Small intestine (tissue), 7 donors: ENCODE data around the gene TCHHL1. TPM values are rescaled to one million over a fixed set of nuclear protein-coding genes. Genes with fewer than 3 reads are reported as not detected.

Experiments
- DNase-seq, 2 donors: peaks; one replicate each; pipeline versions ENCODE4 v3.0.0 to v3.0.0-alpha.2; 2013
- FAIRE-seq: peaks from 2 replicates; lab custom pipeline; 2012; peaks lifted over from hg19 to GRCh38; lab: Jason Lieb, UNC
- H3K27ac ChIP-seq, 3 donors: one replicate each; pipeline ENCODE4 v1.5.1; 2013; ENCODE audit warnings: low read length in 2 of 3, mild to moderate bottlenecking in 2 of 3, control low read depth in 1 of 3, inconsistent platforms in 1 of 3, low read depth in 1 of 3, moderate library complexity in 1 of 3
- H3K27me3 ChIP-seq, 3 donors: one replicate each; pipeline ENCODE4 v1.6.1; 2013; ENCODE audit warnings: low read length in 3 of 3, inconsistent platforms in 1 of 3; ENCODE audit not compliant: control insufficient read depth in 3 of 3, insufficient read depth in 3 of 3
- H3K36me3 ChIP-seq, 3 donors: one replicate each; pipeline ENCODE4 v1.6.1; 2013; ENCODE audit warnings: low read length in 3 of 3, inconsistent platforms in 1 of 3, low read depth in 1 of 3, mild to moderate bottlenecking in 1 of 3, moderate library complexity in 1 of 3; ENCODE audit not compliant: control insufficient read depth in 3 of 3, insufficient read depth in 2 of 3
- H3K4me1 ChIP-seq, 3 donors: one replicate each; pipeline ENCODE4 v1.6.1; 2013; ENCODE audit warnings: low read length in 2 of 3, inconsistent platforms in 1 of 3, low read depth in 1 of 3, mild to moderate bottlenecking in 1 of 3, moderate library complexity in 1 of 3; ENCODE audit not compliant: control insufficient read depth in 3 of 3, insufficient read depth in 2 of 3
- H3K4me3 ChIP-seq, 3 donors: one replicate each; pipeline ENCODE4 v1.5.1; 2013; ENCODE audit warnings: low read length in 3 of 3, control low read depth in 1 of 3, inconsistent platforms in 1 of 3, low read depth in 1 of 3, mild to moderate bottlenecking in 1 of 3, moderate library complexity in 1 of 3
- H3K9me3 ChIP-seq, 2 donors: one replicate each; pipeline ENCODE4 v1.6.1; 2013; ENCODE audit warnings: low read depth in 1 of 2, low read length in 1 of 2; ENCODE audit not compliant: control insufficient read depth in 2 of 2, insufficient read depth in 1 of 2
- WGBS, 3 donors: extraction: QIAGEN DNeasy Blood & Tissue Kit; methylation state at CpG; one replicate each; pipeline ENCODE4 v1.1.7; 2013; 5-methylcytosine and 5-hydroxymethylcytosine counted together
- polyA plus RNA-seq, 4 donors: library from polyadenylated mRNA; stranded (reverse) in 3 of 4; unstranded in 1 of 4; fragments of 200-250 nt in 3 of 4; fragments of 120-200 nt in 1 of 4; gene quantifications; one replicate each; pipeline versions ENCODE4 v1.2.1 to v1.2.3, GENCODE V29; 2013
- donor health status: healthy with polysubstance abuse.
- donor health status: control.
- donor health status: control.
- donor health status: Bipolar disorder and iron deficiency.
- donor health status: healthy.

TCHHL1 gene
- polyA plus RNA-seq, 4 donors: not detected

DNA sequence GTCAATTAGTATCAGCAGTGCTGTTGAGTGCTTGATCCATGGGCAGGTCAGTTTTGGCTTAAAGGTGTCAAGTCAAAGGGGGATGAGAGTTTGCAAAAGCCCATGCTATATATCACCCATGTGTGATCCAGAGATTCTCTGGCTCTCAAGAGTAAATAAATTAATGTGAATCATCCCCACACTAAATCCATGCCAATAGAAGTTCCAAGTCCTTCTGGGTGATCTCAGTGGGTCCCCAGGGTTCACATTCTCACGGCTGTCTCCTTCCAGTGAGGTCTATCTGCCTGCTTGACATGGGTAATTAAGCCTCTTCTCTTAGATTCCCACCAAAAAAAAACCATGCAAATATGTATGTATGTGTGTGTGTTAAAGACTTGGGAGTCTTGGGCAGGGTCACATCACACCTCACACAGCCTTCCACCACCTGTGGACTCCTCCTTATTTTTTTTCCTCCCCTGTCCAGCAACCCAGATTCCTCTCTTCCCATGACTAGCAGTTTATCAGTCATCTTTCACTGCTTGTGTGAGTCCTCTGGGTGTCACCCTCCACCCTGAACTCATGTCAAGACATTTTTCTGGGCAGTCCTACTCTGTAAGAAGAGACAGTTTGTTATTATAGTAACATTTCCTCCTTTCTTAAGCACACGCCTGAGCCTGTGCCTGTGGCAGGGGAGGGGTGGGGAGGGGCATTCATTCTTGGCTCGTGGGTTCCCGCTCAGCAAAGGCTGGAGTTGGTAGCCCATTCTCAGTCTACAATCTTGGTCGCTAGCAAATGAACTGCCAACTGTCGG lies 37.8 kb downstream of the TCHHL1 start:
- H3K4me3 ChIP-seq: no peak overlapping the region
- DNase-seq (peak in 1 of 2 donors; percentile 16), FAIRE-seq (no peak)
- H3K27ac ChIP-seq: no peak overlapping the region
- 58 to 65% (median 58%) methylated on average over 6 of the region's 6 CpGs for WGBS, 3 donors
- peaks cover 0 to 8% (median 2%) of the 10 kb centered on the region in 3 donors for H3K27me3 ChIP-seq
- H3K36me3 ChIP-seq: no peaks in the 10 kb centered on the region
- peaks cover 0 to 33% (median 9%) of the 10 kb centered on the region in 3 donors for H3K4me1 ChIP-seq
- no peaks in the 10 kb centered on the region for H3K9me3 ChIP-seq

DNA sequence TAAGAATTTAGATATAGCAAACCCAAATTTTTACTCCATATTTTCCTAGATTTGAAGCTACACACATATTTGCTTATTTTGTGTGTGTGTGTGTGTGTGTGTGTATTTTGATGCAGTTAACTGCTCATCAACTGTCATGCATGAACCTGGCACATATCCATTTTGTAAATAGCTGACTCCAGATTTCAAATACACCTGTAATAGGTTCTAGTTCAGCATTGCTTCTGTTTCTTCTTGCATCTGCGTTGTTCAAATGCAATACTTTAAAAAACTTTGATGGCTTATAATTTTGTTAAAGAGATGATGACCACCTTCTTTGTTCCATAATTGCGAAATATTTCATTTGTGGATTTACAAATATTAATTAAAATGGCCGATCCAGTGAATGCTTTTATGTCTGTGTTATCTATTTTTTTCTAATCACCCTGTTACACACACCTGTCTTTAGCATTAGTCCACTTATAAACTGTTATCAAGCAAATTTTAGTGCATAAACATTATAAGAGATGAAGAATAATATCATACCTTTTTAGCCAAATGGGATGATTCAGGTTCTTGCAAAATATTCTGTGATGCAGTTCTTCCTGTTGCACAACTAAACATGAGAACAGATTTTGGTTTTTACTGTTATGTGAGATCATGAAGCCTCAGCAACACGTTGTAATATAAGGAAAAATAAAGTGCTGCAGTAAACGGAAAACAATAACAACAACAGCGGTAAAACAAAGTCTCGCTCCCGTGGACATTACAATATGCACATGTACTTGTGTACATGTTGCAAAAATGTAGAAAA lies 39.4 kb downstream of the TCHHL1 start:
- WGBS, 3 donors: 68 to 78% (median 71%) methylated on average over 8 of the region's 8 CpGs
- no peak for DNase-seq
- H3K4me3 ChIP-seq: no peak overlapping the region
- no peaks in the 10 kb centered on the region for H3K9me3 ChIP-seq
- no peak for FAIRE-seq
- peak overlapping the region in 1 of 3 donors; percentile 96 for H3K27ac ChIP-seq
- peaks cover 0 to 33% (median 9%) of the 10 kb centered on the region in 3 donors for H3K4me1 ChIP-seq
- H3K27me3 ChIP-seq: peaks cover 0 to 6% (median 2%) of the 10 kb centered on the region in 3 donors
- no peaks in the 10 kb centered on the region for H3K36me3 ChIP-seq

- Histone ChIP-seq H3K4me3 (peak overlapping the region in 1 of 3 donors; percentile 31), H3K36me3 (no peaks in the 10 kb centered on the region), H3K9me3 (no peaks in the 10 kb centered on the region), H3K4me1 (peaks cover 0 to 37% (median 9%) of the 10 kb centered on the region in 3 donors), H3K27me3 (peaks cover 0 to 4% (median 2%) of the 10 kb centered on the region in 3 donors), H3K27ac (peak overlapping the region; percentile 93 to 96 (median 95))
- FAIRE-seq (no peak), DNase-seq (peak; percentile 90 to 94)
- 7 to 39% (median 17%) methylated on average over 6 of the region's 6 CpGs for WGBS, 3 donors
Measured at GRCh38 chr1:152048416-152049009, 40.4 kb downstream of the TCHHL1 start.

DNA sequence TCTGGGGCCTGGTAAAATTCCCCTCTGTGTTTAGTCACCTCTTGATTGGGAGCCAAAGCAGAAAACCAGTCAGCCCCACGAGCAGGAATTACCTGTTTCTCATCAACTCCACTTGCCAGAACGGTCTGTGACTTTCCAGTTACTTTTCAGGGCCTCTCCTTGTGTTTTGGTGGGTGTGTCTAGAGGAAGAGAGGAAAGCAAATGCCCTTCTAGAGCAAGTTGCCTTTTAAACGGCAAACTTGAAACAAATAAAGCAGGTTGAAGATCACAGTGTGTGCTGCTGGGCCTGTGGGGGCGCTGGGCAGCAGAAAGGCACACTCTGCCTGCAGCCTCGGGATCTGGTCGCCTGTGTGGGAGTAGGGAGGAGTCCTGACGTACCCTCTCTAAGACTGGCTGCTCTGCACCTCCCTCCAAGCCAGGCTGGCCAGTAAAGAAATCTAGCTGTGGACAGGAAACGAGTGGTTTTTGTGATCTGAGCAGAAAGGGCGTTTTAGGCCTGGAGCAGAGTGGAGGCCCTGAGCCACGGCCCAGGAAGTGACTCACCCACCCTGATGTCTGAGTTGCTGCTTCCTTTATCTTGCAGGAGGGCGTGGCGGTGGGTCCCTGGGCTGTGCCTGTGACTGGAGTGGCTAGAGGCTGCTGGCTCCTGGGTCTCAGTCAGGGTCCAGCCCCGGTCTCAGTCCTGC lies 41.0 kb downstream of the TCHHL1 start:
- no peaks in the 10 kb centered on the region for H3K36me3 ChIP-seq
- WGBS, 3 donors: 0 to 2% (median 0%) methylated on average over 13 of the region's 13 CpGs
- peaks cover 0 to 37% (median 9%) of the 10 kb centered on the region in 3 donors for H3K4me1 ChIP-seq
- no peaks in the 10 kb centered on the region for H3K9me3 ChIP-seq
- H3K27ac ChIP-seq: peak overlapping the region; percentile 93 to 96 (median 95)
- no peaks in the 10 kb centered on the region for H3K27me3 ChIP-seq
- H3K4me3 ChIP-seq: peak overlapping the region in 2 of 3 donors; percentile 16 to 31
- FAIRE-seq (no peak), DNase-seq (peak; percentile 95 to 96)

DNA sequence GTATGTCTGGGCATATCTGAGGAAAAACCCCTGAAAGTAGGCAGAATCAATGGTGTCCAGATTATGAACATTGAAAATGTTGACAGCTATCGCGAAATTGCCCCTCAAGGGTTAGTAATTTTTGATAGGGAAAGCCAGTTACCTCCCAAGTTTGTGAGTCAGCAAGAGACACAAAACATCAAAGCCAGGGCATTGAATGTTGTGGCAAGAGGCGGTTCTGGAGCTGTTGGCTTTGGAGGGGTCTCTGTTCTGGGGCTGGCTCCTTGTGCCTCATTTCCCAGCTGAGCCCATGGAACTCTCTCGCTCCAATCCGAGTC lies 41.5 kb downstream of the TCHHL1 start:
- peak overlapping the region; percentile 93 to 96 (median 95) for H3K27ac ChIP-seq
- no peaks in the 10 kb centered on the region for H3K36me3 ChIP-seq
- peaks cover 0 to 37% (median 9%) of the 10 kb centered on the region in 3 donors for H3K4me1 ChIP-seq
- FAIRE-seq: no peak
- H3K27me3 ChIP-seq: no peaks in the 10 kb centered on the region
- H3K4me3 ChIP-seq: peak overlapping the region in 2 of 3 donors; percentile 16 to 31
- WGBS, 3 donors: 27 to 44% (median 37%) methylated on average over 5 of the region's 5 CpGs
- no peak for DNase-seq
- H3K9me3 ChIP-seq: no peaks in the 10 kb centered on the region

GRCh38 chr1:152044386-152044785 lies 44.5 kb downstream of the TCHHL1 start:
- no peaks in the 10 kb centered on the region for H3K36me3 ChIP-seq
- 46 to 77% (median 72%) methylated on average over 3 of the region's 3 CpGs for WGBS, 3 donors
- no peak for FAIRE-seq

DNA sequence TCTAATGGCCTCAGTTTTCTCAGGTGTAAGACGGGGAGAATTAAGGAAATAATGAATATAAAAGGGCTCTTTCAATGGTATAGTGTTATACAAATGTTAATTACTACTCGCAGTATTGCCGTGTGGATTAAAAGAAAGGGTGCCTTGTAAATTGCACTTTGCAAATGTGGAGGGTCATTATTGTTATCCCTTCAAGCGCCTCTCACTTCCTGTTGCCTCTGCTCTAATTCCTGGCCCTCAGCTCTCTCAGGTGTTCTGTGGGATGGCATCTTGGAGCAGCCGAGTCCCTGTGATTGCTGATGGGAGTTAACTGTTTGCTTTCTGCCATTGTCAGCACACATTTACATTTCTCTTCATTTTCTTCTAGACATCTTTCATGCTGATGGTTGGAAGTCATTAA lies 45.0 kb downstream of the TCHHL1 start:
- no peak for FAIRE-seq
- peaks cover 0 to 33% (median 5%) of the 10 kb centered on the region in 3 donors for H3K4me1 ChIP-seq
- H3K36me3 ChIP-seq: no peaks in the 10 kb centered on the region
- peak in 1 of 2 donors; percentile 21 for DNase-seq
- no peaks in the 10 kb centered on the region for H3K27me3 ChIP-seq
- H3K9me3 ChIP-seq: no peaks in the 10 kb centered on the region
- no peak overlapping the region for H3K4me3 ChIP-seq
- no peak overlapping the region for H3K27ac ChIP-seq
- whole genome bisulfite sequencing, 3 donors: 30 to 66% (median 44%) methylated on average over 5 of the region's 5 CpGs

More at GRCh38 chr1:152044386-152044785, 44.5 kb downstream of the TCHHL1 start:
- Histone ChIP-seq H3K4me1 (peaks cover 0 to 38% (median 7%) of the 10 kb centered on the region in 3 donors), H3K27ac (no peak overlapping the region), H3K27me3 (no peaks in the 10 kb centered on the region), H3K4me3 (no peak overlapping the region), H3K9me3 (no peaks in the 10 kb centered on the region)
- DNase-seq: no peak
